Measurements from ENCODE around the gene GPX2.

Gene GPX2

GRCh38 chr14:64938972-64939816 lies 3.4 kb downstream of the GPX2 start:
- DNase-seq (ENCODE audit: low read depth): no peak

GRCh38 chr14:64937821-64938193 lies 4.7 kb downstream of the GPX2 start:
- no peak for DNase-seq (ENCODE audit: low read depth)

- DNase-seq (ENCODE audit: low read depth): no peak
Measured at GRCh38 chr14:64937171-64937820, 5.2 kb downstream of the GPX2 start.

GRCh38 chr14:64935508-64935907 lies 7.0 kb downstream of the GPX2 start:
- no peak for DNase-seq (ENCODE audit: low read depth)

GRCh38 chr14:64934338-64934929 lies 8.1 kb downstream of the GPX2 start:
- no peak for DNase-seq (ENCODE audit: low read depth)

GRCh38 chr14:64932231-64932630 lies 10.3 kb downstream of the GPX2 start:
- no peak for DNase-seq (ENCODE audit: low read depth)

- DNase-seq (ENCODE audit: low read depth): no peak
Measured at GRCh38 chr14:64931123-64931522, 11.4 kb downstream of the GPX2 start.

- DNase-seq (ENCODE audit: low read depth): no peak
Measured at GRCh38 chr14:64930085-64930843, 12.3 kb downstream of the GPX2 start.

- DNase-seq (ENCODE audit: low read depth): no peak
Measured at GRCh38 chr14:64929014-64929359, 13.6 kb downstream of the GPX2 start.

- no peak for DNase-seq (ENCODE audit: low read depth)
Measured at GRCh38 chr14:64928239-64929013, 14.1 kb downstream of the GPX2 start.

- DNase-seq (ENCODE audit: low read depth): no peak
Measured at GRCh38 chr14:64927031-64927430, 15.5 kb downstream of the GPX2 start.

GRCh38 chr14:64926398-64926995 lies 16.0 kb downstream of the GPX2 start:
- no peak for DNase-seq (ENCODE audit: low read depth)

GRCh38 chr14:64923015-64923414 lies 19.5 kb downstream of the GPX2 start:
- no peak for DNase-seq (ENCODE audit: low read depth)

GRCh38 chr14:64920465-64920864 lies 22.1 kb downstream of the GPX2 start:
- no peak for DNase-seq (ENCODE audit: low read depth)

GRCh38 chr14:64919618-64920017 lies 22.9 kb downstream of the GPX2 start:
- no peak for DNase-seq (ENCODE audit: low read depth)

- no peak for DNase-seq (ENCODE audit: low read depth)
Measured at GRCh38 chr14:64919215-64919614, 23.3 kb downstream of the GPX2 start.

- DNase-seq (ENCODE audit: low read depth): no peak
Measured at GRCh38 chr14:64918216-64918615, 24.3 kb downstream of the GPX2 start.

- no peak for DNase-seq (ENCODE audit: low read depth)
Measured at GRCh38 chr14:64915797-64916196, 26.7 kb downstream of the GPX2 start.

- no peak for DNase-seq (ENCODE audit: low read depth)
Measured at GRCh38 chr14:64915029-64915424, 27.5 kb downstream of the GPX2 start.

GRCh38 chr14:64914237-64915028 lies 28.1 kb downstream of the GPX2 start, which contains the start of gene CHURC1:
TSS of gene CHURC1 (plus strand) at chr14:64914455. CDS start at chr14:64914496, 41 bp downstream.
- peak; percentile 95 for DNase-seq (ENCODE audit: low read depth)
